Endothelial cell of hepatic sinusoid (primary cell): Measurements from ENCODE around the gene LRMDA.
"Not testable (repeated sequence)": the region's sequence is repeated elsewhere in the genome, so short reads cannot be mapped to it uniquely, and the experiment has no call there.

Source experiments
- in situ Hi-C: cut with HindIII; loops from 2 replicates; pipeline ENCODE4 v1.10.0; 2017; ENCODE audit warnings: low sequenced_read_pairs

The LRMDA gene

GRCh38 chr10:76122056-76122455 is 690.6 kb downstream of the LRMDA start:
- in situ Hi-C loops = no loop called here

GRCh38 chr10:76124280-76124679 is 692.9 kb downstream of the LRMDA start:
- in situ Hi-C loops = no loop called here

- in situ Hi-C loops = no loop called here
Measured at GRCh38 chr10:76125900-76126299, 694.5 kb downstream of the LRMDA start.

GRCh38 chr10:76126607-76127527 is 695.4 kb downstream of the LRMDA start:
- in situ Hi-C loops = no loop called here

GRCh38 chr10:76127984-76128589 is 696.7 kb downstream of the LRMDA start:
- in situ Hi-C loops = no loop called here

GRCh38 chr10:76129213-76129612 is 697.8 kb downstream of the LRMDA start:
- in situ Hi-C loops = no loop called here

- in situ Hi-C loops = no loop called here
Measured at GRCh38 chr10:76130892-76131291, 699.5 kb downstream of the LRMDA start.

- in situ Hi-C loops = no loop called here
Measured at GRCh38 chr10:76133597-76134255, 702.3 kb downstream of the LRMDA start.

GRCh38 chr10:76136961-76137360 is 705.5 kb downstream of the LRMDA start:
- in situ Hi-C loops = no loop called here

- in situ Hi-C loops = no loop called here
Measured at GRCh38 chr10:76138286-76138685, 706.9 kb downstream of the LRMDA start.

GRCh38 chr10:76138906-76139305 is 707.5 kb downstream of the LRMDA start:
- in situ Hi-C loops = no loop called here

- in situ Hi-C loops = no loop called here
Measured at GRCh38 chr10:76139431-76139830, 708.0 kb downstream of the LRMDA start.

- in situ Hi-C loops = no loop called here
Measured at GRCh38 chr10:76141376-76141775, 710.0 kb downstream of the LRMDA start.

GRCh38 chr10:76148217-76148616 is 716.8 kb downstream of the LRMDA start:
- in situ Hi-C loops = not testable (repeated sequence)

- in situ Hi-C loops = no loop called here
Measured at GRCh38 chr10:76149182-76149581, 717.8 kb downstream of the LRMDA start.

- in situ Hi-C loops = no loop called here
Measured at GRCh38 chr10:76149602-76150138, 718.2 kb downstream of the LRMDA start.

GRCh38 chr10:76150139-76150875 is 718.9 kb downstream of the LRMDA start:
- in situ Hi-C loops = no loop called here

- in situ Hi-C loops = no loop called here
Measured at GRCh38 chr10:76150876-76151288, 719.5 kb downstream of the LRMDA start.

- in situ Hi-C loops = no loop called here
Measured at GRCh38 chr10:76152186-76152585, 720.8 kb downstream of the LRMDA start.

GRCh38 chr10:76155961-76156360 is 724.5 kb downstream of the LRMDA start:
- in situ Hi-C loops = no loop called here
